Suprapubic skin (tissue), 3 donors: ENCODE results near the gene ARHGAP25.

Source experiments
- POLR2AphosphoS5 ChIP-seq, 3 donors: sonication (generic); formaldehyde crosslinking; IDR thresholded peaks; one replicate each; pipeline ENCODE4 v1.6.1; 2017; ENCODE audit warnings: antibody characterized with exemption in 3 of 3
- TF ChIP-seq, protein P1 (sequence below), 2 donors: fragments of 200-600 bp in 1 of 2; fragments of 450-650 bp in 1 of 2; sonication (generic) in 1 of 2; IDR thresholded peaks; one replicate each; pipeline ENCODE4 v1.5.1; 2016 to 2019; ENCODE audit warnings: antibody characterized with exemption in 2 of 2, mild to moderate bottlenecking in 1 of 2, moderate library complexity in 1 of 2

DNA sequence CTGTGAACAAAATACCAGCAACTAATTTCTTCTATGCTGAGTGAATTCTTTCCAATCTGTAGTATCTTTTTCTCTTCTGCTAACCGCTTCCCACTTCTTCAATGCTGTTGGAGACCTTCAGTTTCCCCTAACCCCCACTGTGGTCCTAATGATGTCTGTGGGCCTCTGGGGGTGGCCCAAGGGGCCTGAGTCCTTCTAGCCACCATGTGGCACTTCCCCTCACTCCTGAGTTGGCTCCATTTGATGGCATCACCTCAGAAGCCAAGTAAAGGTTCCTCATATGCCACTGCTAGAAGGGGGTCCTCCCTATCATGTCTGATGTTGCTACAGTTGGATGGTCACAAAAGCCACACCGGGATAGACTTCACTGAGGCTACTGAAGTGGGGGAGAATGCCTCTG is 37.5 kb downstream of the ARHGAP25 start:
- TF ChIP-seq, protein P1, sequence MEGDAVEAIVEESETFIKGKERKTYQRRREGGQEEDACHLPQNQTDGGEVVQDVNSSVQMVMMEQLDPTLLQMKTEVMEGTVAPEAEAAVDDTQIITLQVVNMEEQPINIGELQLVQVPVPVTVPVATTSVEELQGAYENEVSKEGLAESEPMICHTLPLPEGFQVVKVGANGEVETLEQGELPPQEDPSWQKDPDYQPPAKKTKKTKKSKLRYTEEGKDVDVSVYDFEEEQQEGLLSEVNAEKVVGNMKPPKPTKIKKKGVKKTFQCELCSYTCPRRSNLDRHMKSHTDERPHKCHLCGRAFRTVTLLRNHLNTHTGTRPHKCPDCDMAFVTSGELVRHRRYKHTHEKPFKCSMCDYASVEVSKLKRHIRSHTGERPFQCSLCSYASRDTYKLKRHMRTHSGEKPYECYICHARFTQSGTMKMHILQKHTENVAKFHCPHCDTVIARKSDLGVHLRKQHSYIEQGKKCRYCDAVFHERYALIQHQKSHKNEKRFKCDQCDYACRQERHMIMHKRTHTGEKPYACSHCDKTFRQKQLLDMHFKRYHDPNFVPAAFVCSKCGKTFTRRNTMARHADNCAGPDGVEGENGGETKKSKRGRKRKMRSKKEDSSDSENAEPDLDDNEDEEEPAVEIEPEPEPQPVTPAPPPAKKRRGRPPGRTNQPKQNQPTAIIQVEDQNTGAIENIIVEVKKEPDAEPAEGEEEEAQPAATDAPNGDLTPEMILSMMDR (IDR thresholded peaks at IDR 0.05) = no peak
- TF ChIP-seq POLR2AphosphoS5 (IDR thresholded peaks at IDR 0.05) = no peak
